Neutrophil (primary cell): Measurements from ENCODE around the gene DCC.

Experiments used
- H3K27ac ChIP-seq: fragments of 200-600 bp; sonication (generic); 2 replicates; pipeline ENCODE4 v1.5.1; 2016; ENCODE audit warnings: mild to moderate bottlenecking, moderate library complexity
- H3K27me3 ChIP-seq: fragments of 200-600 bp; sonication (generic); 2 replicates; pipeline ENCODE4 v1.6.0; 2016; ENCODE audit warnings: mild to moderate bottlenecking
- H3K36me3 ChIP-seq: fragments of 200-600 bp; sonication (generic); 2 replicates; pipeline ENCODE4 v1.5.1; 2017
- H3K4me1 ChIP-seq, 2 experiments: fragments of 200-600 bp in 1 of 2; sonication (generic) in 1 of 2; 1 replicate in 1 of 2; 2 replicates in 1 of 2; pipeline versions ENCODE4 v1.5.1 to v1.6.1; 2013 to 2016; ENCODE audit warnings: low read depth in 1 of 2, low read length in 1 of 2, mild to moderate bottlenecking in 1 of 2, moderate library complexity in 1 of 2; ENCODE audit not compliant: control insufficient read depth in 1 of 2, insufficient read depth in 1 of 2
- H3K4me3 ChIP-seq, 2 experiments: fragments of 200-600 bp in 1 of 2; sonication (generic) in 1 of 2; 1 replicate in 1 of 2; 2 replicates in 1 of 2; pipeline ENCODE4 v1.5.1; 2013 to 2016; ENCODE audit warnings: low read depth in 1 of 2, low read length in 1 of 2, mild to moderate bottlenecking in 1 of 2, moderate library complexity in 1 of 2
- H3K9me3 ChIP-seq: fragments of 200-600 bp; sonication (generic); 2 replicates; pipeline ENCODE4 v1.5.1; 2016
- TF ChIP-seq, protein P1 (sequence below): fragments of 200-600 bp; sonication (generic); IDR thresholded peaks from 2 replicates; pipeline ENCODE4 v1.5.1; 2016; ENCODE audit warnings: antibody characterized with exemption

The DCC gene

DNA sequence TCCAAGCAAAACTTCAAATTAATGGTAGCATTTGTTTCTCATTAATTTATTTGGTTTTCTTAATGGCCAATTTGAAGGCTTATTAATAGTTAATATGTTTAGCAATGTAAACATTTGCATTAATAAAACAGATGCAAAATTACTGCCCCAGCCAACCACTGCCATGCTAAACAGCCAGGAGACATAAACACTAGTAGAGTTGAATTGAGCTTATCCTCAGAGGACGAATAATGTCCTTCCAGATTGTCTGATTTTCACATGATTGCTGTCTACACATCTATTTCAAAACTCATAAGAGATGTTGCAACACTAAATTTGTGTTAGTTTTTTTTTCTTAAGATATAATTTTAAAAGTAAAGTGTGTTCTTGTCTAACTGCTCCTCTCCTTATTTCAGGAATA lies 128.5 kb downstream of the DCC start:
- Histone ChIP-seq H3K4me1 (no peaks in the 10 kb centered on the region), H3K27me3 (no peaks in the 10 kb centered on the region), H3K4me3 (no peak overlapping the region), H3K36me3 (no peaks in the 10 kb centered on the region), H3K27ac (no peak overlapping the region), H3K9me3 (no peaks in the 10 kb centered on the region)
- TF ChIP-seq, protein P1, sequence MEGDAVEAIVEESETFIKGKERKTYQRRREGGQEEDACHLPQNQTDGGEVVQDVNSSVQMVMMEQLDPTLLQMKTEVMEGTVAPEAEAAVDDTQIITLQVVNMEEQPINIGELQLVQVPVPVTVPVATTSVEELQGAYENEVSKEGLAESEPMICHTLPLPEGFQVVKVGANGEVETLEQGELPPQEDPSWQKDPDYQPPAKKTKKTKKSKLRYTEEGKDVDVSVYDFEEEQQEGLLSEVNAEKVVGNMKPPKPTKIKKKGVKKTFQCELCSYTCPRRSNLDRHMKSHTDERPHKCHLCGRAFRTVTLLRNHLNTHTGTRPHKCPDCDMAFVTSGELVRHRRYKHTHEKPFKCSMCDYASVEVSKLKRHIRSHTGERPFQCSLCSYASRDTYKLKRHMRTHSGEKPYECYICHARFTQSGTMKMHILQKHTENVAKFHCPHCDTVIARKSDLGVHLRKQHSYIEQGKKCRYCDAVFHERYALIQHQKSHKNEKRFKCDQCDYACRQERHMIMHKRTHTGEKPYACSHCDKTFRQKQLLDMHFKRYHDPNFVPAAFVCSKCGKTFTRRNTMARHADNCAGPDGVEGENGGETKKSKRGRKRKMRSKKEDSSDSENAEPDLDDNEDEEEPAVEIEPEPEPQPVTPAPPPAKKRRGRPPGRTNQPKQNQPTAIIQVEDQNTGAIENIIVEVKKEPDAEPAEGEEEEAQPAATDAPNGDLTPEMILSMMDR, result no peak

DNA sequence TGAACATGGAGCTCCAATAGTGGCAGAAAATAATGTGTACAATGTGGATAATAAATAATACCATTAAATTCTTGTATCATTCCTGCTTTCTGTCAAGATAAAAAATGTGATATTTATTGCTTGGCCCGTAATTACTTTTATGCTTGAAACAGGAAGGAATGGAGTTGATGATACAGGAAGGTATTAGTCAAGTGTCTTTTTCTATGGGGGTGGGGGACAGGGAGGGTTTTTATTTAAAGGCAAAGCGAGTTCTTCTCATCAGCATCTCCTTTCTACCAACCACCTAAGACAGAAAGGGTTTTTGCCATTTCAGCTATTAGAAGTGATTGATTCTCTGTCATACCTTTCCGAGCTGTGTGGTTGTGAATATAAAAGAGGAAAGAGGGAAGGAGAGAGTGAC lies 135.3 kb downstream of the DCC start:
- H3K4me3 ChIP-seq, result no peak overlapping the region
- H3K36me3 ChIP-seq, result no peaks in the 10 kb centered on the region
- no peaks in the 10 kb centered on the region for H3K27me3 ChIP-seq
- H3K27ac ChIP-seq, result no peak overlapping the region
- H3K4me1 ChIP-seq, result no peaks in the 10 kb centered on the region
- TF ChIP-seq, protein P1, result no peak
- no peaks in the 10 kb centered on the region for H3K9me3 ChIP-seq

DNA sequence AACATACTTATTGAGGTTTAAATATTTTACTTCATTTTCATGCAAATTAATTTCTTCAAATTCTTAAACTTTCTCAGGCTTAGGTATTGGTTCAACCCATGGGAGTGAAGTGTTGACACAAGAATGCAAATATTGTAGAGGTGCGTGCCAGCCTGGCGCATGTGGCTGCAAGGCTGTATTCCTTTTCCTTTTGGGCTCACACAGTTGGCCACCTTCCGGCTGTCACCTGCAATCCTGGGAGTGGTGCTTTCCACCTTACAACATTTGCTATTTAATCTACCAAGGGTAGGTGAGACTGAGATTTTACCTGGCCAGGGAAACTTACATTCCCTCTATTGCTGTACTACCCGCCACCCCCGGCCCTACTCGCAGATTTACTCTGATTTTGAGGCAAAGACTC lies 141.1 kb downstream of the DCC start:
- H3K4me3 ChIP-seq, result no peak overlapping the region
- H3K9me3 ChIP-seq, result no peaks in the 10 kb centered on the region
- H3K27me3 ChIP-seq, result no peaks in the 10 kb centered on the region
- no peaks in the 10 kb centered on the region for H3K4me1 ChIP-seq
- H3K36me3 ChIP-seq, result no peaks in the 10 kb centered on the region
- no peak overlapping the region for H3K27ac ChIP-seq
- TF ChIP-seq, protein P1, result no peak

DNA sequence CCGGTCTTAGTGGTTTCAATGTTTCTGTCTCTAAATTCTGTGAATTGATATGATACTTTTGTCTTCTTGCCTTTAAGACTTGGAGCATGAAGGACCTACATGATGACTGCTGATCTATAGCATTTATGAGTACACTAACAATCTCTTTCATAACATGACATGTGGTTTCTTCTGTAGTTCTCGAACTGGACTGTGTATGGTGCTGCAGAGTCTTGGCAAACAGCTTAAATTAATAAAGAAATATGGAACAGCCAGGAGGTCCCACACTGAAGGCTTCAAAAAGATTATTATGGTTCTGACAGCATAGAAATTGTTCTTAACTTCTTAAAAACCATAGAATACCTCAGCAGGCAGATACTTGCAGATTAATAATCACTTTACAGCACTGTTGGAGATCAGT lies 145.0 kb downstream of the DCC start:
- Histone ChIP-seq H3K4me1 (no peaks in the 10 kb centered on the region), H3K4me3 (no peak overlapping the region), H3K27ac (no peak overlapping the region), H3K36me3 (no peaks in the 10 kb centered on the region), H3K27me3 (no peaks in the 10 kb centered on the region), H3K9me3 (no peaks in the 10 kb centered on the region)
- TF ChIP-seq, protein P1, result no peak

DNA sequence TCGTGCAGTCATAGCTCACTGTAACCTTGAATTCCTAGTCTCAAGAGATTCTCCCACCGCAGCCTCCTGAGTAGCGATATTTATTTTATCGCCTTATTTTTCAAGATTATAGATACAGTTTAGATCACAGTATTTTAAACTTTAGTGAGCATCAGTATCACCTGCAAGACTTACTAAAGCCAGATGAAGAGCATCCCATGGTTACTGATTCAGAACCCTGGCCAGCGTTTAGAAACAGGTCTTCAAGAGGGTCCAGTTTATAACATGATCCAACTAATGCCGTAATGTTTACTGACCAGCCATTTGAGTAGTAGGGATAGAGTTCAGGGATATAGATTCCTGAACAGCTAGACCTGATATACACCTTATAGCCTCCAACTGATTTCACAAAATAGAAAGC lies 146.1 kb downstream of the DCC start:
- Histone ChIP-seq H3K4me3 (no peak overlapping the region), H3K27me3 (no peaks in the 10 kb centered on the region), H3K27ac (no peak overlapping the region), H3K36me3 (no peaks in the 10 kb centered on the region), H3K9me3 (no peaks in the 10 kb centered on the region), H3K4me1 (no peaks in the 10 kb centered on the region)
- TF ChIP-seq, protein P1, result no peak
